Gastroesophageal sphincter (tissue), 4 donors: Measurements from ENCODE around the gene AVPR1A. TPM values are rescaled to one million over a fixed set of nuclear protein-coding genes. Genes with fewer than 3 reads are reported as not detected.

Experiments used
- ATAC-seq: fragments of 150-250 bp; one replicate; pipeline ENCODE4 v1.9.1; 2016; ENCODE audit warnings: mild to moderate bottlenecking, moderate library complexity
- H3K27ac ChIP-seq, 4 donors: fragments of 200-600 bp; sonication (generic) in 3 of 4; 1 replicate in 3 of 4; 2 replicates in 1 of 4; pipeline ENCODE4 v1.5.1; 2016 to 2019
- H3K27me3 ChIP-seq: fragments of 200-600 bp; sonication (generic); one replicate; pipeline ENCODE4 v1.5.1; 2019
- H3K36me3 ChIP-seq, 2 donors: fragments of 200-600 bp; sonication (generic); one replicate each; pipeline ENCODE4 v1.5.1; 2019; ENCODE audit warnings: control low read depth in 1 of 2
- H3K4me1 ChIP-seq, 3 donors: fragments of 200-600 bp; sonication (generic); 1 replicate in 2 of 3; 2 replicates in 1 of 3; pipeline ENCODE4 v1.5.1; 2016 to 2019; ENCODE audit warnings: control low read depth in 2 of 3
- H3K4me3 ChIP-seq, 2 donors: fragments of 200-600 bp; sonication (generic); one replicate each; pipeline ENCODE4 v1.5.1; 2019; ENCODE audit warnings: mild to moderate bottlenecking in 1 of 2, moderate library complexity in 1 of 2
- H3K9me3 ChIP-seq, 3 donors: fragments of 200-600 bp; sonication (generic); one replicate each; pipeline ENCODE4 v1.5.1; 2017 to 2019; ENCODE audit warnings: control low read depth in 2 of 3
- EP300 ChIP-seq: sonication (generic); formaldehyde crosslinking; IDR thresholded peaks from one replicate; pipeline ENCODE4 v1.6.1; 2017; ENCODE audit warnings: antibody characterized with exemption, mild to moderate bottlenecking
- POLR2A ChIP-seq, 2 donors: fragments of 450-650 bp; IDR thresholded peaks; one replicate each; pipeline ENCODE4 v1.6.1; 2017; ENCODE audit warnings: antibody characterized with exemption in 2 of 2, mild to moderate bottlenecking in 2 of 2, moderate library complexity in 1 of 2
- POLR2AphosphoS5 ChIP-seq: sonication (generic); formaldehyde crosslinking; IDR thresholded peaks from one replicate; pipeline ENCODE4 v1.6.1; 2017; ENCODE audit warnings: antibody characterized with exemption
- WGBS, 2 donors: methylation state at CpG; one replicate each; pipeline ENCODE4 v1.1.5; 2018; ENCODE audit warnings: low coverage in 1 of 2; 5-methylcytosine and 5-hydroxymethylcytosine counted together
- total RNA-seq, 4 donors: library from RNA; depleted of rRNA; stranded (reverse); fragments of >200 nt; gene quantifications; one replicate each; pipeline ENCODE4 v1.1.0, GENCODE V29; 2016
- TF ChIP-seq, protein P1 (sequence below), 4 experiments: fragments of 200-600 bp in 2 of 4; fragments of 450-650 bp in 2 of 4; sonication (generic) in 1 of 4; IDR thresholded peaks; one replicate each; pipeline ENCODE4 v1.5.1; 2017 to 2019; ENCODE audit warnings: antibody characterized with exemption in 4 of 4, mild to moderate bottlenecking in 2 of 4, moderate library complexity in 2 of 4

AVPR1A gene
- total RNA-seq, 4 donors from 2014 or later = 1.4 to 6.7 (median 4.3) TPM

GRCh38 chr12:63151623-63152320 is 771 bp upstream of the AVPR1A start:
- Histone ChIP-seq H3K27me3 (peaks cover 75% of the 10 kb centered on the region), H3K27ac (peak overlapping the region in 2 of 4 donors; percentile 1 to 55), H3K4me3 (peak overlapping the region in 1 of 2 donors; percentile 46), H3K36me3 (no peaks in the 10 kb centered on the region), H3K4me1 (peaks cover 0 to 28% (median 16%) of the 10 kb centered on the region in 3 donors), H3K9me3 (no peaks in the 10 kb centered on the region)
- peak; percentile 35 for ATAC-seq
- WGBS, 2 donors = 0 to 1% methylated on average over 9 to 15 of the region's 26 CpGs
- TF ChIP-seq POLR2AphosphoS5 (no peak), EP300 (no peak), POLR2A (IDR thresholded peaks at IDR 0.05) (no peak)
- TF ChIP-seq, protein P1, sequence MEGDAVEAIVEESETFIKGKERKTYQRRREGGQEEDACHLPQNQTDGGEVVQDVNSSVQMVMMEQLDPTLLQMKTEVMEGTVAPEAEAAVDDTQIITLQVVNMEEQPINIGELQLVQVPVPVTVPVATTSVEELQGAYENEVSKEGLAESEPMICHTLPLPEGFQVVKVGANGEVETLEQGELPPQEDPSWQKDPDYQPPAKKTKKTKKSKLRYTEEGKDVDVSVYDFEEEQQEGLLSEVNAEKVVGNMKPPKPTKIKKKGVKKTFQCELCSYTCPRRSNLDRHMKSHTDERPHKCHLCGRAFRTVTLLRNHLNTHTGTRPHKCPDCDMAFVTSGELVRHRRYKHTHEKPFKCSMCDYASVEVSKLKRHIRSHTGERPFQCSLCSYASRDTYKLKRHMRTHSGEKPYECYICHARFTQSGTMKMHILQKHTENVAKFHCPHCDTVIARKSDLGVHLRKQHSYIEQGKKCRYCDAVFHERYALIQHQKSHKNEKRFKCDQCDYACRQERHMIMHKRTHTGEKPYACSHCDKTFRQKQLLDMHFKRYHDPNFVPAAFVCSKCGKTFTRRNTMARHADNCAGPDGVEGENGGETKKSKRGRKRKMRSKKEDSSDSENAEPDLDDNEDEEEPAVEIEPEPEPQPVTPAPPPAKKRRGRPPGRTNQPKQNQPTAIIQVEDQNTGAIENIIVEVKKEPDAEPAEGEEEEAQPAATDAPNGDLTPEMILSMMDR (IDR thresholded peaks at IDR 0.05) = peak; percentile 29 to 70 (median 48)

GRCh38 chr12:63149909-63150712 is 890 bp downstream of the AVPR1A start:
- H3K27me3 ChIP-seq = peaks cover 76% of the 10 kb centered on the region
- H3K4me3 ChIP-seq = peak overlapping the region in 1 of 2 donors; percentile 46
- WGBS, 2 donors = 2 to 14% methylated on average over 8 to 17 of the region's 75 CpGs
- TF ChIP-seq, protein P1 (IDR thresholded peaks at IDR 0.05) = no peak
- TF ChIP-seq POLR2AphosphoS5 (no peak), EP300 (no peak), POLR2A (IDR thresholded peaks at IDR 0.05) (no peak)
- peaks cover 0 to 28% (median 16%) of the 10 kb centered on the region in 3 donors for H3K4me1 ChIP-seq
- no peaks in the 10 kb centered on the region for H3K9me3 ChIP-seq
- no peak for ATAC-seq
- H3K27ac ChIP-seq = peak overlapping the region in 3 of 4 donors; percentile 3 to 55 (median 12)
- H3K36me3 ChIP-seq = no peaks in the 10 kb centered on the region

DNA sequence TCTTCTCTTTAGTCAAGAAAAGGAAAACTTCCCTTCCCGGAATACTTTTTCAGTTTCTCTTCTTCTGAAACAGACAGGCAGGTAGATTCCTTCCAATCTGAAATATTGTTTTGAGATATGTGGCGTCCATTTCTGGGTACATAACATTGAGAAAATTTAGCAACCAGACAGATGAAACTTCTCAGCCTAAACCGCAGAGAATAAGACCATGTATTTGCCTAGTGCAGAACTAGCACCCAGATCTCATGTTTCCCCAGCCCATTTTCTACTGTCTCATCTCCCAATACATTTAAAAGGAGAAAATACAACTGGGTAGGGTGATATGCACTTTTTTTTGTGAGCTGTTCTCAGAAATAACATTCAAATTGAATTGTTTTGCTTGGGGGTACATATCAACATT is 6.4 kb downstream of the AVPR1A start:
- no peak overlapping the region for H3K27ac ChIP-seq
- no peak for ATAC-seq
- 77 to 86% methylated on average over 3 of the region's 3 CpGs for WGBS, 2 donors

GRCh38 chr12:63138488-63138887 is 12.5 kb downstream of the AVPR1A start:
- TF ChIP-seq POLR2A (IDR thresholded peaks at IDR 0.05) = no peak
- TF ChIP-seq POLR2AphosphoS5 = no peak
- TF ChIP-seq EP300 = no peak
- TF ChIP-seq, protein P1 (IDR thresholded peaks at IDR 0.05) = no peak
- H3K4me1 ChIP-seq = no peaks in the 10 kb centered on the region
- ATAC-seq = no peak
- peaks cover 5% of the 10 kb centered on the region for H3K27me3 ChIP-seq
- WGBS, 2 donors = 48 to 57% methylated on average over 4 of the region's 4 CpGs
- no peak overlapping the region for H3K27ac ChIP-seq
- H3K4me3 ChIP-seq = no peak overlapping the region
- H3K9me3 ChIP-seq = no peaks in the 10 kb centered on the region
- no peaks in the 10 kb centered on the region for H3K36me3 ChIP-seq

More for the DNA sequence above, 6.4 kb downstream of the AVPR1A start:
- Histone ChIP-seq H3K36me3 (no peaks in the 10 kb centered on the region), H3K27me3 (peaks cover 31% of the 10 kb centered on the region), H3K4me3 (no peak overlapping the region), H3K4me1 (no peaks in the 10 kb centered on the region), H3K9me3 (no peaks in the 10 kb centered on the region)
- TF ChIP-seq EP300 (no peak), POLR2AphosphoS5 (no peak), POLR2A (IDR thresholded peaks at IDR 0.05) (no peak)
- TF ChIP-seq, protein P1 (IDR thresholded peaks at IDR 0.05) = no peak
